Measurements from ENCODE around the gene DOHH.
"Not testable (repeated sequence)": the region's sequence is repeated elsewhere in the genome, so short reads cannot be mapped to it uniquely, and the experiment has no call there.

The DOHH gene

GRCh38 chr19:3535563-3535965, 35.1 kb upstream of the DOHH start:
- no peak for DNase-seq
- in situ Hi-C loops (cut with MboI; ENCODE audit: low pct_unique_long_range_greater_than_20kb, low sequenced_read_pairs): no loop called here

- no peak for DNase-seq
- in situ Hi-C loops (cut with MboI; ENCODE audit: low pct_unique_long_range_greater_than_20kb, low sequenced_read_pairs): no loop called here
These were observed 34.7 kb upstream of the DOHH start for GRCh38 chr19:3535235-3535535.

- DNase-seq: no peak
- in situ Hi-C loops (cut with MboI; ENCODE audit: low pct_unique_long_range_greater_than_20kb, low sequenced_read_pairs): no loop called here
These were observed 34.1 kb upstream of the DOHH start for GRCh38 chr19:3534375-3535234.

- DNase-seq: no peak
These were observed 33.2 kb upstream of the DOHH start for GRCh38 chr19:3533563-3534216.

GRCh38 chr19:3533033-3533432, 32.6 kb upstream of the DOHH start:
- in situ Hi-C loops (cut with MboI; ENCODE audit: low pct_unique_long_range_greater_than_20kb, low sequenced_read_pairs): no loop called here

More at GRCh38 chr19:3533563-3534216, 33.2 kb upstream of the DOHH start:
- in situ Hi-C loops (cut with MboI; ENCODE audit: low pct_unique_long_range_greater_than_20kb, low sequenced_read_pairs): no loop called here

GRCh38 chr19:3532154-3532786, 31.8 kb upstream of the DOHH start:
- DNase-seq: no peak
- in situ Hi-C loops (cut with MboI; ENCODE audit: low pct_unique_long_range_greater_than_20kb, low sequenced_read_pairs): no loop called here

More at GRCh38 chr19:3533033-3533432, 32.6 kb upstream of the DOHH start:
- no peak for DNase-seq

- in situ Hi-C loops (cut with MboI; ENCODE audit: low pct_unique_long_range_greater_than_20kb, low sequenced_read_pairs): no loop called here
- DNase-seq: no peak
These were observed 31.2 kb upstream of the DOHH start for GRCh38 chr19:3531716-3532115.

GRCh38 chr19:3530389-3530788, 29.9 kb upstream of the DOHH start:
- DNase-seq: no peak
- in situ Hi-C loops (cut with MboI; ENCODE audit: low pct_unique_long_range_greater_than_20kb, low sequenced_read_pairs): no loop called here

GRCh38 chr19:3529299-3529698, 28.8 kb upstream of the DOHH start:
- DNase-seq; in situ Hi-C loops (cut with MboI; ENCODE audit: low pct_unique_long_range_greater_than_20kb, low sequenced_read_pairs): not testable (repeated sequence)

GRCh38 chr19:3528539-3529211, 28.2 kb upstream of the DOHH start:
- in situ Hi-C loops (cut with MboI; ENCODE audit: low pct_unique_long_range_greater_than_20kb, low sequenced_read_pairs): no loop called here
- DNase-seq: no peak

- in situ Hi-C loops (cut with MboI; ENCODE audit: low pct_unique_long_range_greater_than_20kb, low sequenced_read_pairs): no loop called here
These were observed 27.6 kb upstream of the DOHH start for GRCh38 chr19:3528080-3528479.

GRCh38 chr19:3527238-3527910, 26.9 kb upstream of the DOHH start:
- in situ Hi-C loops (cut with MboI; ENCODE audit: low pct_unique_long_range_greater_than_20kb, low sequenced_read_pairs): no loop called here
- DNase-seq: no peak

More at GRCh38 chr19:3528080-3528479, 27.6 kb upstream of the DOHH start:
- no peak for DNase-seq

- in situ Hi-C loops (cut with MboI; ENCODE audit: low pct_unique_long_range_greater_than_20kb, low sequenced_read_pairs): no loop called here
- no peak for DNase-seq
These were observed 26.2 kb upstream of the DOHH start for GRCh38 chr19:3526507-3527237.

GRCh38 chr19:3524904-3525451, 24.5 kb upstream of the DOHH start:
- DNase-seq: no peak
- in situ Hi-C loops (cut with MboI; ENCODE audit: low pct_unique_long_range_greater_than_20kb, low sequenced_read_pairs): no loop called here

- in situ Hi-C loops (cut with MboI; ENCODE audit: low pct_unique_long_range_greater_than_20kb, low sequenced_read_pairs): no loop called here
- no peak for DNase-seq
These were observed 23.8 kb upstream of the DOHH start for GRCh38 chr19:3524078-3524842.

- DNase-seq: no peak
- in situ Hi-C loops (cut with MboI; ENCODE audit: low pct_unique_long_range_greater_than_20kb, low sequenced_read_pairs): no loop called here
These were observed 23.0 kb upstream of the DOHH start for GRCh38 chr19:3523361-3524077.

All from KBM-7 (cell line).